Measurements from ENCODE around the gene FOLH1. TPM values are rescaled to one million over a fixed set of nuclear protein-coding genes. Genes with fewer than 3 reads are reported as not detected.
"Not testable (repeated sequence)": the region's sequence is repeated elsewhere in the genome, so short reads cannot be mapped to it uniquely, and the experiment has no call there.

Gene FOLH1
- total and polyA plus RNA-seq, 4 donors, result 7.0 to 11.5 (median 8.1) TPM

GRCh38 chr11:49202287-49202976 is 6.0 kb downstream of the FOLH1 start:
- Histone ChIP-seq H3K27ac (ENCODE audit: low read depth in 1 of 2, low read length in 2 of 2) (peak overlapping the region in 1 of 2 donors; percentile 56), H3K4me3 (ENCODE audit: low read depth in 1 of 3, low read length in 3 of 3) (no peak overlapping the region), H3K4me1 (ENCODE audit: control insufficient read depth in 4 of 4, insufficient read depth in 4 of 4, low read length in 3 of 4) (peaks cover 0 to 17% (median 15%) of the 10 kb centered on the region in 4 donors)

GRCh38 chr11:49196775-49197174 is 11.6 kb downstream of the FOLH1 start:
- not testable (repeated sequence) for H3K9ac ChIP-seq (ENCODE audit: low read depth in 1 of 2, low read length in 2 of 2); DNase-seq (ENCODE audit: low spot score); H3K4me3 ChIP-seq (ENCODE audit: low read depth in 1 of 3, low read length in 3 of 3); H3K9me3 ChIP-seq (ENCODE audit: control insufficient read depth in 4 of 4, low read length in 3 of 4); H3K4me1 ChIP-seq (ENCODE audit: control insufficient read depth in 4 of 4, insufficient read depth in 4 of 4, low read length in 3 of 4); H3K27me3 ChIP-seq (ENCODE audit: control insufficient read depth in 4 of 4, insufficient read depth in 4 of 4, low read length in 3 of 4); H3K27ac ChIP-seq (ENCODE audit: low read depth in 1 of 2, low read length in 2 of 2); H3K36me3 ChIP-seq (ENCODE audit: control insufficient read depth in 4 of 4, insufficient read depth in 3 of 4, low read depth in 1 of 4, low read length in 3 of 4)
- 27% methylated on average over 1 of the region's 1 CpG for WGBS

More at GRCh38 chr11:49202287-49202976, 6.0 kb downstream of the FOLH1 start:
- no peaks in the 10 kb centered on the region for H3K36me3 ChIP-seq (ENCODE audit: control insufficient read depth in 4 of 4, insufficient read depth in 3 of 4, low read depth in 1 of 4, low read length in 3 of 4)
- H3K9me3 ChIP-seq (ENCODE audit: control insufficient read depth in 4 of 4, low read length in 3 of 4), result no peaks in the 10 kb centered on the region
- no peak for DNase-seq (ENCODE audit: low spot score)
- 51% methylated on average over 4 of the region's 4 CpGs for WGBS
- TF ChIP-seq HNF4A (conservative IDR thresholded peaks at IDR 0.05), result peak in 1 of 2 donors; percentile 13
- no peak for TF ChIP-seq EGR1 (IDR thresholded peaks at IDR 0.05; ENCODE audit: low read depth in 2 of 2)
- no peak for TF ChIP-seq CTCF (IDR thresholded peaks at IDR 0.05; ENCODE audit: low read depth, low read length, missing input control)
- no peak for TF ChIP-seq TAF1 (conservative IDR thresholded peaks at IDR 0.05)
- no peak for TF ChIP-seq RAD21 (IDR thresholded peaks at IDR 0.05)
- TF ChIP-seq YY1 (IDR thresholded peaks at IDR 0.05), result peak; percentile 47
- H3K9ac ChIP-seq (ENCODE audit: low read depth in 1 of 2, low read length in 2 of 2), result no peak overlapping the region
- no peaks in the 10 kb centered on the region for H3K27me3 ChIP-seq (ENCODE audit: control insufficient read depth in 4 of 4, insufficient read depth in 4 of 4, low read length in 3 of 4)

GRCh38 chr11:49196002-49196401 is 12.4 kb downstream of the FOLH1 start:
- not testable (repeated sequence) for H3K4me3 ChIP-seq (ENCODE audit: low read depth in 1 of 3, low read length in 3 of 3); H3K36me3 ChIP-seq (ENCODE audit: control insufficient read depth in 4 of 4, insufficient read depth in 3 of 4, low read depth in 1 of 4, low read length in 3 of 4); H3K27ac ChIP-seq (ENCODE audit: low read depth in 1 of 2, low read length in 2 of 2); H3K4me1 ChIP-seq (ENCODE audit: control insufficient read depth in 4 of 4, insufficient read depth in 4 of 4, low read length in 3 of 4); DNase-seq (ENCODE audit: low spot score); H3K9me3 ChIP-seq (ENCODE audit: control insufficient read depth in 4 of 4, low read length in 3 of 4); H3K9ac ChIP-seq (ENCODE audit: low read depth in 1 of 2, low read length in 2 of 2); H3K27me3 ChIP-seq (ENCODE audit: control insufficient read depth in 4 of 4, insufficient read depth in 4 of 4, low read length in 3 of 4)
- WGBS, result 93% methylated on average over 6 of the region's 6 CpGs

GRCh38 chr11:49190287-49190686 is 18.1 kb downstream of the FOLH1 start:
- H3K36me3 ChIP-seq (ENCODE audit: control insufficient read depth in 4 of 4, insufficient read depth in 3 of 4, low read depth in 1 of 4, low read length in 3 of 4); H3K4me3 ChIP-seq (ENCODE audit: low read depth in 1 of 3, low read length in 3 of 3); H3K27me3 ChIP-seq (ENCODE audit: control insufficient read depth in 4 of 4, insufficient read depth in 4 of 4, low read length in 3 of 4); H3K9me3 ChIP-seq (ENCODE audit: control insufficient read depth in 4 of 4, low read length in 3 of 4); H3K9ac ChIP-seq (ENCODE audit: low read depth in 1 of 2, low read length in 2 of 2); DNase-seq (ENCODE audit: low spot score); H3K27ac ChIP-seq (ENCODE audit: low read depth in 1 of 2, low read length in 2 of 2): not testable (repeated sequence)
- 83% methylated on average over 2 of the region's 2 CpGs for WGBS
- peaks cover 0 to 11% (median 9%) of the 10 kb centered on the region in 4 donors for H3K4me1 ChIP-seq (ENCODE audit: control insufficient read depth in 4 of 4, insufficient read depth in 4 of 4, low read length in 3 of 4)

Data from liver (tissue), 9 donors.